Measurements from ENCODE around the gene RELN. TPM values are rescaled to one million over a fixed set of nuclear protein-coding genes. Genes with fewer than 3 reads are reported as not detected.

RELN gene
- total and polyA plus RNA-seq, 10 donors, result 0.03 to 7.6 (median 1.0) TPM

DNA sequence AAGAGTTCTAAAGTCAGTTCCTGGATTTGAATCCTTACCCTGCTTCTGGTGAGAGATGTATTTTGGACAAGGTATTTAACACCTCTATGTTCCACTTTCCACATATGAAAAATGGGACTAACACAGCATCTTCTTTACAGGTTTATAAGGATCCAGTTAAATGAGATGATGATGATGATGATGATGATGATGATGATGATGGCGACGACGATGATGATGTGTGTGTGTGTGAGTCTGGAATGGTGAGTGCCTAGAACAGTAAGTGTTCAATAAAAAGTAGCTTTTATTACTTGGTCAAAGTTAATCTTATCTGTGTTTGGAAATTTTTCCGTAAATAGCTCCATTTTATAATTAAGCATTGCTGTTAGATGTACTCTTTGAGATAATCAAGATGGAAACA lies 295.2 kb downstream of the RELN start:
- intact Hi-C loops (cut with DNase I; ENCODE audit: low total_unique reads), result no loop called here

DNA sequence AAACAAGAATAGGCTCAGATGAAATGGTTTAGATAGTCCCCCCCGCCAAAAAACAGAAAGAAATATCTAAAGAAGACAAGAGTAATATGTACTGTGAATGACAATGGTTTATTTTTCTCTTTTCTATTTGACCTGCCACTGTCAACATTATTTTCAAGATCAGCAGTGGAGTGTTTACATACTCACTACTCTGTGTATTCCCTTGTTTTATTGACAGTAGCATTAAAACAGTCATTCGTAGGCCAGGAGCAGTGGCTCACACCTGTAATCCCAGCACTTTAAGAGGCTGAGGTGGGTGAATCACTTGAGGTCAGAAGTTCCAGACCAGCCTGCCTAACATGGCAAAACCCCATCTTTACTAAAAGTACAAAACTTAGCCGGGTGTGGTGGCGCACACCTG lies 298.2 kb downstream of the RELN start:
- Histone ChIP-seq H3K9me3 (no peaks in the 10 kb centered on the region), H3K27me3 (replicated peaks in 1 of 7) (peaks cover 0 to 6% (median 0%) of the 10 kb centered on the region in 7 donors), H3K4me3 (no peak overlapping the region), H3K36me3 (no peaks in the 10 kb centered on the region), H3K27ac (no peak overlapping the region), H3K4me1 (no peaks in the 10 kb centered on the region)
- intact Hi-C loops (cut with DNase I; ENCODE audit: low total_unique reads), result no loop called here
- 81 to 93% (median 84%) methylated on average over 4 of the region's 4 CpGs for WGBS, 5 donors
- no peak for TF ChIP-seq POLR2A (IDR thresholded peaks at IDR 0.05)
- DNase-seq, result no peak

More for the DNA sequence above, 295.2 kb downstream of the RELN start:
- no peak overlapping the region for H3K4me3 ChIP-seq
- 83 to 93% (median 92%) methylated on average over 4 of the region's 4 CpGs for WGBS, 5 donors
- no peaks in the 10 kb centered on the region for H3K9me3 ChIP-seq
- no peak for DNase-seq
- peaks cover 0 to 2% (median 0%) of the 10 kb centered on the region in 7 donors for H3K27me3 ChIP-seq (replicated peaks in 1 of 7)
- no peaks in the 10 kb centered on the region for H3K4me1 ChIP-seq
- no peak for TF ChIP-seq POLR2A (IDR thresholded peaks at IDR 0.05)
- TF ChIP-seq CTCF (IDR thresholded peaks at IDR 0.05 in 8 of 11, conservative IDR thresholded peaks at IDR 0.05 in 3 of 11), result no peak
- TF ChIP-seq POLR2AphosphoS5 (IDR thresholded peaks at IDR 0.05), result no peak
- H3K36me3 ChIP-seq, result no peaks in the 10 kb centered on the region
- no peak overlapping the region for H3K27ac ChIP-seq

- Histone ChIP-seq H3K4me1 (no peaks in the 10 kb centered on the region), H3K27me3 (replicated peaks in 1 of 7) (peaks cover 0 to 6% (median 0%) of the 10 kb centered on the region in 7 donors), H3K36me3 (no peaks in the 10 kb centered on the region), H3K9me3 (no peaks in the 10 kb centered on the region), H3K27ac (no peak overlapping the region), H3K4me3 (no peak overlapping the region)
- intact Hi-C loops (cut with DNase I; ENCODE audit: low total_unique reads), result no loop called here
- DNase-seq, result no peak
- no peak for TF ChIP-seq CTCF (IDR thresholded peaks at IDR 0.05 in 8 of 11, conservative IDR thresholded peaks at IDR 0.05 in 3 of 11)
- TF ChIP-seq POLR2AphosphoS5 (IDR thresholded peaks at IDR 0.05), result no peak
- TF ChIP-seq POLR2A (IDR thresholded peaks at IDR 0.05), result no peak
- 67 to 79% (median 71%) methylated on average over 6 of the region's 6 CpGs for WGBS, 5 donors
Measured at GRCh38 chr7:103690242-103690974, 299.1 kb downstream of the RELN start.

DNA sequence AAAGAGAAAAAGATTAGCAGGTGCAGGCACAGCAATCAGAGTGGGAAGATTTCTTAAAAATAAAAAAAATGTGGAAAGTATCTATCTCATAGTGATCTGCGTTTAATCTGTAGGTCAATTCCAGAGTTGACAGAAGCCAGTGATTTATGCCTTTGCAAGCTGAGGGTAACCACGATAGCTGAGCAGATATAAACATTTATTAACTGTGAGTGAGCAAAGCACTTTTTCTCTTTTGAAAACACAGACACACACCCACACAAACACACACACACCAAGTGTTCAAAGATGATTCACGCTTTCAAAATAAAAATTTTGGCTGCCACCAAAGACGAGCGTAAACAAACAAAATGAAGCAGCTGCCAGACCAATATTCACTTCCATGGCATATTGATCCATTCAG lies 300.2 kb downstream of the RELN start:
- Histone ChIP-seq H3K27me3 (replicated peaks in 1 of 7) (peaks cover 0 to 6% (median 0%) of the 10 kb centered on the region in 7 donors), H3K27ac (no peak overlapping the region), H3K4me3 (no peak overlapping the region), H3K9me3 (no peaks in the 10 kb centered on the region), H3K36me3 (no peaks in the 10 kb centered on the region), H3K4me1 (no peaks in the 10 kb centered on the region)
- intact Hi-C loops (cut with DNase I; ENCODE audit: low total_unique reads), result no loop called here
- TF ChIP-seq POLR2AphosphoS5 (IDR thresholded peaks at IDR 0.05) (no peak), CTCF (IDR thresholded peaks at IDR 0.05 in 8 of 11, conservative IDR thresholded peaks at IDR 0.05 in 3 of 11) (no peak), POLR2A (IDR thresholded peaks at IDR 0.05) (no peak)
- WGBS, 5 donors, result 62 to 72% (median 66%) methylated on average over 5 of the region's 5 CpGs
- no peak for DNase-seq

Data from spleen (tissue), 11 donors.